Measurements from ENCODE around the gene CGB7.

GRCh38 chr19:49059053-49059452, 1.5 kb upstream of the CGB7 start:
- no peak for TF ChIP-seq POLR2A (IDR thresholded peaks at IDR 0.05)
- TF ChIP-seq CTCF (IDR thresholded peaks at IDR 0.05) = no peak
- no peak for TF ChIP-seq EP300 (IDR thresholded peaks at IDR 0.05)
- TF ChIP-seq POLR2AphosphoS5 (IDR thresholded peaks at IDR 0.05) = no peak

All from upper lobe of left lung (tissue), 4 donors.